ENCODE results near the gene OXNAD1. TPM values are rescaled to one million over a fixed set of nuclear protein-coding genes. Genes with fewer than 3 reads are reported as not detected.

The OXNAD1 gene
- total RNA-seq, 2 donors from 2014 or later: 16.1 to 22.4 TPM

- H3K36me3 Mint-ChIP-seq (ENCODE audit: low read depth): peaks cover 6% of the 10 kb centered on the region
- H3K9me3 Mint-ChIP-seq: no peaks in the 10 kb centered on the region
- Histone ChIP-seq H3K4me1 (ENCODE audit: control insufficient read depth, insufficient read depth, low read length) (no peaks in the 10 kb centered on the region), H3K9me3 (ENCODE audit: control insufficient read depth, low read length) (no peaks in the 10 kb centered on the region), H3K36me3 (ENCODE audit: control insufficient read depth, insufficient read depth, low read length) (no peaks in the 10 kb centered on the region), H3K27ac (ENCODE audit: low read depth, low read length) (no peak overlapping the region), H3K4me3 (ENCODE audit: low read length) (no peak overlapping the region), H3K27me3 (ENCODE audit: control insufficient read depth, insufficient read depth, low read length, poor library complexity, severe bottlenecking) (no peaks in the 10 kb centered on the region), H3K9ac (ENCODE audit: extremely low read depth, low read length, poor library complexity, severe bottlenecking) (no peak overlapping the region)
- TF ChIP-seq, protein P1, sequence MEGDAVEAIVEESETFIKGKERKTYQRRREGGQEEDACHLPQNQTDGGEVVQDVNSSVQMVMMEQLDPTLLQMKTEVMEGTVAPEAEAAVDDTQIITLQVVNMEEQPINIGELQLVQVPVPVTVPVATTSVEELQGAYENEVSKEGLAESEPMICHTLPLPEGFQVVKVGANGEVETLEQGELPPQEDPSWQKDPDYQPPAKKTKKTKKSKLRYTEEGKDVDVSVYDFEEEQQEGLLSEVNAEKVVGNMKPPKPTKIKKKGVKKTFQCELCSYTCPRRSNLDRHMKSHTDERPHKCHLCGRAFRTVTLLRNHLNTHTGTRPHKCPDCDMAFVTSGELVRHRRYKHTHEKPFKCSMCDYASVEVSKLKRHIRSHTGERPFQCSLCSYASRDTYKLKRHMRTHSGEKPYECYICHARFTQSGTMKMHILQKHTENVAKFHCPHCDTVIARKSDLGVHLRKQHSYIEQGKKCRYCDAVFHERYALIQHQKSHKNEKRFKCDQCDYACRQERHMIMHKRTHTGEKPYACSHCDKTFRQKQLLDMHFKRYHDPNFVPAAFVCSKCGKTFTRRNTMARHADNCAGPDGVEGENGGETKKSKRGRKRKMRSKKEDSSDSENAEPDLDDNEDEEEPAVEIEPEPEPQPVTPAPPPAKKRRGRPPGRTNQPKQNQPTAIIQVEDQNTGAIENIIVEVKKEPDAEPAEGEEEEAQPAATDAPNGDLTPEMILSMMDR (conservative IDR thresholded peaks at IDR 0.05): no peak
- H3K27ac Mint-ChIP-seq: no peak overlapping the region
- H3K27me3 Mint-ChIP-seq (ENCODE audit: insufficient read depth): peaks cover 2% of the 10 kb centered on the region
- 38 to 55% methylated on average over 1 to 2 of the region's 2 CpGs for WGBS, 2 experiments (ENCODE audit: insufficient coverage in 1 of 2, insufficient read length in 1 of 2)
- no peak overlapping the region for H3K4me3 Mint-ChIP-seq
- H3K4me1 Mint-ChIP-seq: peaks cover 10% of the 10 kb centered on the region
- DNase-seq: no peak
Observed at GRCh38 chr3:16352428-16352827, 87.4 kb downstream of the OXNAD1 start.

DNA sequence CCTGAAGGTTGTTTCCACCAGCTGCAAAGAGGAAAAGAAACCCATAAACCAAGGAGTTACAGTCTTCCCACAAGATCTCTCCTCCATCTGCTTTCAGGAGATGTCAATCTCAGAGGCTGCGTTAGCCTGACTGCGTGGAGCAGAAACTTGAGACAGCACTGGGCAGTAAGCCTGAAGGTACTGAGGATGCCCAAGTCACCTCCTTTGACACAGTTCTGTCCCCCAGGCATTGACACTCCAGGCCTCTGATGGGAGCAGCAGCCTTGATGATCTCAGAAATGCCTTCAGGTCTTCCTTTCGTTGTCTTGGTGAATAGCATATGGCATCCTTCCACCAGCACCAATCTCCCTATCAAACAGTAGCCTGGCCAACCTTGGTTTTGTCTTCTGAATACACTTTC, 89.3 kb downstream of the OXNAD1 start:
- peaks cover 2% of the 10 kb centered on the region for H3K36me3 Mint-ChIP-seq (ENCODE audit: low read depth)
- DNase-seq: no peak
- H3K4me1 ChIP-seq (ENCODE audit: control insufficient read depth, insufficient read depth, low read length): no peaks in the 10 kb centered on the region
- no peaks in the 10 kb centered on the region for H3K27me3 ChIP-seq (ENCODE audit: control insufficient read depth, insufficient read depth, low read length, poor library complexity, severe bottlenecking)
- H3K4me3 ChIP-seq (ENCODE audit: low read length): no peak overlapping the region
- H3K27ac Mint-ChIP-seq: no peak overlapping the region
- no peak overlapping the region for H3K27ac ChIP-seq (ENCODE audit: low read depth, low read length)
- 88 to 91% methylated on average over 3 of the region's 3 CpGs for WGBS, 2 experiments (ENCODE audit: insufficient coverage in 1 of 2, insufficient read length in 1 of 2)
- H3K9me3 Mint-ChIP-seq: no peaks in the 10 kb centered on the region
- TF ChIP-seq, protein P1 (conservative IDR thresholded peaks at IDR 0.05): no peak
- H3K4me1 Mint-ChIP-seq: peaks cover 10% of the 10 kb centered on the region
- H3K27me3 Mint-ChIP-seq (ENCODE audit: insufficient read depth): peaks cover 2% of the 10 kb centered on the region
- no peak overlapping the region for H3K9ac ChIP-seq (ENCODE audit: extremely low read depth, low read length, poor library complexity, severe bottlenecking)
- H3K9me3 ChIP-seq (ENCODE audit: control insufficient read depth, low read length): no peaks in the 10 kb centered on the region
- no peak overlapping the region for H3K4me3 Mint-ChIP-seq
- no peaks in the 10 kb centered on the region for H3K36me3 ChIP-seq (ENCODE audit: control insufficient read depth, insufficient read depth, low read length)

Other genes with a start within 250 kb of the OXNAD1 start
- gene GALNT15, start 90.5 kb upstream of the OXNAD1 start, total RNA-seq: under 1 TPM in 1 of 2 donors, not detected in 1; 0.13 TPM
- 10 to 100 TPM; 34.5 to 36.4 TPM for gene DPH3, start 269 bp upstream of the OXNAD1 start, total RNA-seq
- 1 to 10 TPM in 1 of 2 donors, under 1 TPM in 1; 0.80 to 1.1 TPM for gene RFTN1, start 248.5 kb downstream of the OXNAD1 start, total RNA-seq